GM21723 (cell line): ENCODE measurements around the gene VWCE.

Source experiments
- ATAC-seq: cut with Tn5 transposase; IDR thresholded peaks from one replicate; pipeline ENCODE4 v1.9.1; 2021; ENCODE audit warnings: mild to moderate bottlenecking, moderate library complexity; ENCODE audit not compliant: unreplicated experiment

Gene VWCE

DNA sequence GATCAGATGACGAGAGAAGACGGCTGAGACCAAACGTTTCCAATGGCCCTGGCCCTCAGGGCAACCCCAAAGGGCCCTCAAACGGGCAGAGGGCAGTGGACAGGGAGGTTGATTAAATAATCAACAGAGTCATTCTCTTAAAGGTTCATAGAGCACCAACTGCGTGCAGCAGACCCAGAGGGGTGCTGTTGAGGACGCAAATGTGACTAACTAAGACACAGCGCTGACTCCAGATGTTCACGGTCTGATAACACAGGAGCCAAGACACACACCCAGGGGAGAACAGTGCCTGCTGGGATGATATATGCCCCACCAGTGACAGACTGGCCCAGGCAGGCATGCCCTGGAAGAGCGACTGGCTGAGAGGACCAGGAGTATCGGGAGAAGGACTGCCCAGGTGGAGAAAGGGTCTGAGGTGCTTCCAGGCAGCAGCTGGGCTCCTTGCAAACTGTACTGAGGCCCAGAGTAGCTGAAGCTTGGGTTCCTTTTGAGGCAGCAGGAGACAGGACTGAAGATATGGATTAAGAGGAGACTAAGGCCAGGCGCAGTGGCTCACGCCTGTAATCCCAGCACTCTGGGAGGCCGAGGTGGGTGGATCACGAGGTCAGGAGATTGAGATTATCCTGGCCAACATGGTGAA lies 7.7 kb downstream of the VWCE start:
- ATAC-seq = no peak

DNA sequence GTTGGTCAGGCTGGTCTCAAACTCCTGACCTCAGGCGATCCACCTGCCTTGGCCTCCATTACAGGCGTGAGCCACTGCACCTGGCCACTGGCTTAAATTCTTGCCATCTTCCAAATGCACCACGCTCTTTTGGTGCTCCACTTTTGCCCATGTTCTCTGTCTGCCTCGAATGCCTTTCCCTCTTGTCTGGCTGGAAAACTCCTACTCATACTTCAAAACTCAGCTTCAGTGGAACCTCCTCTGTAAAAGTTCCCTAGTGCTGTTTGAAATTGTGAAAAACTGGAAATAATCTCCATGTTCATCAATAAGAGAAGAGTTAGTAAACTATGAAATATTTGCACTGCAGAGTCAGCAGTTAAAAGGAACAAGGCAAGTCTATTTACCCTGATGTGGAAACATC lies 11.5 kb downstream of the VWCE start:
- no peak for ATAC-seq

DNA sequence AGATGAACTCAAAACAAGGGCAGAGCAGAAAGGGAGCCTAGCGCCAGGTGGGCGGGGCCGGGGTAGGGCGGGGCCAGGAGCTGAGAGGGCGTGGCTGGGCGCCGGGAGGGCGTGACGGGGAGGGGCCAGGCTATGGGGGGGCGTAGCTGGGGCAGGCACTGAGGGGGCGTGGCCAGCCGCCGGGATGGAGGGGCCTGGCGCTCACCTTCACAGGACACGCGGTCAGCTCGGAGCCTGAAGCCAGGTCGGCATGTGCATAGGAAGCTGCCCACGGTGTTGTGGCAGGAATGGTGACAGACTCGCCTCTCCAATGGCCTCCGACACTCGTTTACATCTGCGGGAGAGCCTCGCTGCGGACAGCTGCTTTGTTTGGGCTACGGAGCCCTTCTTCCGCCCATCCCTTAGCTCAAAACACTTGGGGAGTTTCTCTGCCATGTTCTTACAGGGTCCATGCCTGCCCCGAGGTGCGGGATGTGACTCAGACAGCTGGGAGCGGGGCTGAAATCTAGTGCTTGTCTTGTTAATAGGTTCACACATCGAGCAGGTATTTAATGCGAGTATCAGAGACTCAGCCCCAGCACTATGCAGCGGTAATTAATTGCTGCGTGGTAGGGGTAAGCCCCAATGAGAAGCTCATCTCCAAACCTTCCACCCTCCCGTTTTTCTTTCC lies 13.4 kb downstream of the VWCE start:
- ATAC-seq = no peak

DNA sequence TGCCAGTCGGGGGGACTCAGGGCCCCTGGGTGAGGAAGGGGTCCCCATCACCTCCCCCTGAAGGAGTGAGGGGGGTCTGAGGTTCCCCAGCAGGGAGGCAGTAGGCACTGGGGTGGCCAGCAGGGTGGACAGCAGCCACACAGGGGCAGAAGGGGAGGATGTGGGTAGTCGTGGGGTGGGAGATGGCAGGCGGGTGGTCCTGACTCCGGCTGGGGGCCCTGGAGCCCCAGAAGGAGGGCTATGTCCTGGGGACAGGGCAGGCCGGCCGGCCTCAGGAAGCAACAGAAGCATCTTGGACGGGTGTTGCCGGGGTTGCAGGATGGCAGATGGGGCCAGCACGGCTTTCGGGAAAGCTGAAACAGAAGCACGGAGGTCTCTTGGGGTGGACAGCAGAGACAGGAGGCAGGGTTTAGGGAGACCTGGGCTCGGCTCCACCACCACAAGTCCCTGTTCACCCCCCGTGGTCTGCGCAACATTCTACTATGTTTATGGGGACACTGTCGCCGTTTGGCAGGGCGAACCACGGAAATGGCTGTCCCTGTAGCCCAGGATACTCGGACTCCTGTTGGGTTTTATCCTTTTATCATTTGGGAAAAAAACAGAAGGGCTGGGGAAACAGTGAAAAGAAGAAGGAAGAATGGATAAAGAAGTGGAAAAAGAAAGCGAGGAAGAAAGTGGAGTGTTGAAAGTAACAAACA lies 14.1 kb downstream of the VWCE start:
- ATAC-seq = no peak

DNA sequence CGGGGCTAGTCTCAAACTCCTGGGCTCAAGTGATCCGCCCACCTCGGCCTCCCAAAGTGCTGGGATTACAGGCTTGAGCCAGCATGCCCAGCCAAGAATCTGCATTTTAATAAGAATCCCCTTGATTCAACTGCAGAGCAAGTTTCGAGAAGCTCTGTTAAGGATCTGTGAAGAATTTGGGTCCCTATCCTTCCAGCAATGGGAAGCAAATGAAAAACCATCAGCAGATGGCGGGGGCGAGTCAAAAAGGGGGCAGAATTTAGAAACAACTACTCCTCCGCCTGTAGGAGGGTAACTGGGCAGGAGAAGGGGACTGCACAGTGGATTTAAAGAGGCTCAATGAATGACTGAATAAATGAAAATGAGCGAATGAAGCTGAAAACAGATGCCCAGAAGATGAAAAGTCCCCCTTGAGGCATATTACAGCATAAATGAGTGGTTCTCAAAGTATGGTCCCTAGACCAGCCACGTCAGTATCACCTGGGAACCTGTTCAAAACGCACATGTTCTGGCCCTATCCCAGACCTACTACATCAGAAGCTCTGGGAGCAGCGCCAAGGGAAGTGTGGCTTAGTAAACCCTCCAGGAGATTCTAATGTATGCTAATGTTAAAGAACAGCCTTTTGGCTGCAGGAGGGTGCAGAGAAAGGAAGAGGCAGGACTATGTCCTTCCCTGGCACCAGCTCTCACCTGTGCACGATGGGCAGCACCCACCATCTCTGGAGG lies 15.0 kb downstream of the VWCE start:
- ATAC-seq = no peak

DNA sequence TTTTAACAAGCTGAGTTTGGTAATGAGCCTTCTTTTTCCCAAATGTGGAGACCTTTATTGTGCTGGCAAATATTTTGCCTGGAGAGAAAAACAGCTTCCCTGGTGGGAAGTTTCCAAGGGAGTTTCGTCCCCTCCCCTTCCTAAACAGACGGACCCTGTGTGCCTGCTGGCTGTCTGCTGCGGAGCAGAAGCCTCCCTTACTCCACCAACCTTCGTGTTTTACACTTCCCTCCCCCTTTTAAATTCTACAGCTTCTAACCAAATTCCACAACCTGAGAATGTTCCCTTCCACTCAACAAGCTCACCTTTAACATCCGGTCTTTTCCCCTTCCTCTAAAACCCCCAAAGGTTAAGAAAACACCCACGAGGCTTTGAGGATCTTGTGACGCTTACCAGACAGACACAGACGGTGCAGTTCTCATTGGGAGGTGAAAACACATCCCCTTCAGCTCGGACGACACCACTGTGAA lies 17.1 kb downstream of the VWCE start:
- no peak for ATAC-seq

DNA sequence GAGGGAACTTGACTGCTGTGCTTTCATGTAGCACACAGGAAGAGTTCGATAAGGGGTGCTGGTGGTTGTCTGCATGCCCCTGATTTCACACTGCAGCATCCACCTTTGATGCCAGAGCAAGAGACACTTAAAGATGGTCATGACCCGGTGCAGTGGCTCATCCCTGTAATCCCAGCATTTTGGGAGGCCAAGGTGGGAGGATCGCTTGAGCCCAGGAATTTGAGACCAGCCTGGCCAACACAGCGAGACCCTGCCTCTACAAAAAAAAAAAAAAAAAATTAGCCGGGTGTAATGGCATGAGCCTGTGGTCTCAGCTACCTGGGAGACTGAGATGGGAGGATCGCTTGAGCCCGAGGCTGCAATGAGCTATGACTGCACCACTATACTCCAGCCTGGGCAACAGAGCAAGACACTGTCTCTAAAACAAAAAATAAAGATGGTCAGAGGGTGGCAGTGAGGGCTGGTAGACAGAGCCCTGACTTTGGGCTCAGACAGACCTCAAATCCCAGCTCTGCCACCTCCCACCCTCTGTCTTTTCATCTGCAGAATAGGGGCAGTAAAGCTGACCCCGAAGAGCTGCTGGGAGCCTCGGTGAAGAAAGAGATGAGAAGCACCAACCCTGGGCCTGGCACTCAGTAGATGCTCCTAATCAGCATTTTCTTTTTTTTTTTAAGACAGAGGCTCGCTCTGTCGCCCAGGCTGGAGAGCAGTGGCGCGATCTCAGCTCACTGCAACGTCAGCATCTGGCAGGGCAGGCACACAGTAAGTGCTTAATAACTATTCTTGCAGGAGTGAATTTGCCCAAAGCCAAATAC lies 17.7 kb downstream of the VWCE start:
- ATAC-seq = no peak

DNA sequence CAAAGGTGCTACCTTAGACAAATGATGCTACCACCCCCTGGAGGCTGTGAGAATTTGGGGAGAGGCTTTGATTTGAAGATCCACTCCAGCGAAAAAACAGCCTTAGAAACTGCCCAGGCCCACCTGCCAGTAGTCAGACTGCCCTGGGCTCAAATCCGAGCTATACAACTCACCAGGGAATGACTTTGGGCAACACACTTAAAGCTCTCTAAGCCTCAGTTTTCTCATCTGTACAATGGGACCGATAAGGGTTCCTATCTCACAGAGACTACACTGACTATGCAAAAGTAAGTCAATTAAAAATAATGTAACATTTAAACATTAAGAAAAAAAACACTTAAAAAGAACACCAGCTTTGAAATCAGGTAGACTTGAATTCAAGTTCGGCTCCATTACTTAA lies 19.9 kb downstream of the VWCE start:
- ATAC-seq = no peak

DNA sequence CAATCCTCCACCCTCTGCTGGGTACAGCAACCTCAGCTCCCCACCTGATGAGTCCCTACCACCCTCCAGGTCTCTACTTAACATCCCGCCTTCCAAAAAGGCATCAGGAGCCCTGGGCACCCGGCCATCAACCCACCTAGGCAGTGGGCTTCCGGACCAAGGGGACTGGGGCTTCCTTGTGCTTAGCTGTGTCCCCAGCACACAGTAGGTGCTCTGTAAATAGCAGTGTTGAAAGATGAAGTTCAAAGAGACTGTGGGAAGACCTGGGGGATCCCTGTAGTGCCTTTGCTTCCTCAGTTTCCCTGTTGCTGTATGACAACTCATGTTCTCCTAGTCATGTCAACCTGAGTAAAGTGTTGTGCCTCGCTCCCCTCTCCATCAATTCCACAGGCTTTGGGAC lies 21.0 kb downstream of the VWCE start:
- no peak for ATAC-seq

DNA sequence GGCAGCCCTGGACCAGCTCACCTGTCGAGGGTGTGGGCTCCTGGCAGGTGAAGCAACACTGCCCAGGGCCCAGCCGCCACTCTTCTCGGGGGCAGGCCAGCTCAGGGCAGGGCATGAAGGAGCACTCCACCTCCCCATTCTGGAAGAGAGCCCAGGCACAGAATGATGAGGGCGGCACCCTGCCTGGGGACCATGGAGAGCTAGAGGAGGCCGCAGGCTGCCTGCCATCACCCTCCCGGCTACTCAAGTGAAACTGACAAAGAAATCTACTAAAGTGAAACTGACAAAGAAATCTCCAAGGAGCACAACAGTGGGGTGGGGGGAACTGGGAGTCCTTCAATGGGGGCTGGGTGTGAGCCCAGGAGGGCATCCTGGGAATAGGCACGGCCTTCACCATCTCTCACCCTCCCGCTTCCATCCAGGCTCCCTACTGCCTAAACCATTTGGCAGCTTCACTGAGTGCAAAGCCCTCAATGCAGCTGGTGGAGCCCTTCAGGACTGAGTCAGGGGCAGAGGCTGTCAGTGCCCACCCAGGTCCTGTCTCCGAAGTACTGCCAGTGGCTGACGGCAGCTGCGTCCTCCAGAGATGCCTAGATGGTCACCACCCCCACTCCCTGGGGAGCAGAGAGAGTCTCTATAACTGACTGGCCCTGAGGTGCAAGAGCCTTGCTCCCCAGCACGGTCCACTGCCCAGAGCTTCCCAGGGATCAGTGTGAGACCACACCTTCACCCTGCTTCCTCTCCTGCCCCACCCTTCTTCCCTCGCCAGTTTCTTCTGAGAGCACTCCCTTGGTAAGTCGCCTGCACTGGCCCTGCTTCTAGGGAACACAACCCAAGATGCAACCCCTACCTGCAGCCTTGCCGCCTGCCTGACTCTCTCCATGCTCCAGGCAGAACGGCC lies 21.7 kb downstream of the VWCE start:
- ATAC-seq = no peak

DNA sequence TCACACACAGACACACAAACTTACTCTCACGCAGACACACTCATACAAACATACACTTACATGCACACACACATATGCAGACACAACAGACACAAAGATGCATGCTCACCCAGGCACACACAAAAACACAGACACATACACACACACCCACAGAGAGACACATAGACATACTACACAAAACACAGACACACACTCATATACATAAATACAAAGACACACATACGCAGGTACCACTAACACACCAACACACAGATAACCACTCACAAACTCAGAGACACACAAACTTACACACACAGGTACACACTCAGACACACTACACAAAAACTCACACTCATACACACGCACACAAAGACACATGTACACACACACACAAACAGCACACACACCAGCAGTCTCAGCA lies 22.4 kb downstream of the VWCE start:
- no peak for ATAC-seq

DNA sequence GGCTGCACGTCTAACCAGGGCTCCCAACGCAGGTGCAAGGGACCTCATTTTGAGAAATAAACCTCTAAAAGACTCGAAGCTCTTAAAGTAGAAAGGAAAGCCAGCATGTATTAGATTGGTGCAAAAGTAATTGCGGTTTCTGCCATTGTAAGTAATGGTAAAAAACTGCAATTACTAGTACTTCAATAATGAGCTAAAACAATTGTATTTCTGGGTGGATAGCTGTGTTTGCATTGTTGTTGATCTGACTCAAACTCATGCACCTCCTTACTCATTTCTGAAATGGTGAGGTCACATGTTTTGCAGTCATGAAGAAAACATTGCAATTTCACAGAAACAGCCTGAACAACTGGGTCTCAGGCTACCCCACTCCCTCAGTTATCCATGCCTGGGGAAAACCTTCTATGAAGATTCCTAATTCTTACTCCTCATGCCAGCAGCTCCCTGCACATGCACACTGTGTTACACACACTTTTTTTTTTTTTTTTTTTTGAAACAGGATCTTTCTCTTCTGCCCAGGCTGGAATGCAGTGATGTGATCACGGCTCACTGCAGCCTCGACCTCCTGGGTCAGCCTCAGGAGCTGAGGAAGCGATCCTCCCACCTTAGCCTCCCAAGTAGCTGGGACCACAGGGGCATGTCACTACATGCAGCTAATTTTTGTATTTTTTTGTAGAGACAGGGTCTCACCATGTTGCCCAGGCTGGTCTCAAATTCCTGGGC lies 24.6 kb downstream of the VWCE start:
- ATAC-seq = no peak

DNA sequence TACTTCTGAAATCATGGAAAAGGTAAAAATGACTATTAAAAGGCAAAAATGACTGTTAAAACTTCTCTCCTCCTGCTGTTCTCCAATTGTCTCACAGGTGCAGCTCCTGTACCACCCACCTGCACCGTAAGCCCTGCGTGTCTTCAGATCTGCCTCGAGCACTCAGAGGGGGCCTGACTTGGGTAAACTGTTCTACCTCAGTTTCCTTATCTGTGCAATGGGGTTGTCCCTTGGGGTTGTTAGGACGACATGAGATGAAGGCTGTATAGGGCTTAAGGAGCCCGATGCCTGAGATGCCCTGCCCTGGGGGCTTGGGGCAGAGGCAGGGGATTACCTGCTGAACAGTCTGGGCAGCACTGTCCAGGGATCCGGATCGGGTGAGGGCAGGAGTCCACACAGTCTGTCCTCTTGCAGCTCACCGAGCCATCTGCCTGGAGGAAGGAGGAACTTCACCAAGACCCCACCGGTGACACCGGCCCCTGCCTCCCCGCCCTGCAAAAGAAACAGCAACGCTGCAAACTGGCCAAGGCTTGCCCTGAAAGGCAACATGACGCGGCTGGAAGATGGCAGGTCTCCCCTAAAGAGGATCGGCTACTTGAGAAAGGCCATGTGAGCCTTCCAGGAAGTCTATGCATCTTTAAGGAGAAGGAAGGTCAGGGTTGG lies 26.4 kb downstream of the VWCE start:
- no peak for ATAC-seq

DNA sequence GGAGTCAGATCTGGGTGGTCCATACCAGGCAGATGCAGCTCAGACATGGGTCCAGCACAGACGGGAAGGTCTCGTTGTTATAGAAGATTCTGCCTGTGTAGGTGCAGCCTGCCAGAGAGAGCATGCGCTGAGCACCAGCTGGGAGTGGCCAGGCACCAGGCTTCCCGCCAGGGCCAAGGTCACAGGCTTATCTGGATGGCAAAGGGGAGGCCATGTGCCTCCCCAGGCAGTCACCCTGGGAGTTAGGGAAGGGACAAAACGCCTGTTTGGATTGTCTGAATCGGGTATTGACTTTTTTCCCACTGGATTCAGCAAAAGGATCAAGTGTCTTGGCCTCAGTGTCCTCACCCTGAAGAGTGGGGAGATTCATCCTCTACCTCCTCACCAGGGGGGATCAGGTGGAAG lies 27.7 kb downstream of the VWCE start:
- ATAC-seq = no peak

DNA sequence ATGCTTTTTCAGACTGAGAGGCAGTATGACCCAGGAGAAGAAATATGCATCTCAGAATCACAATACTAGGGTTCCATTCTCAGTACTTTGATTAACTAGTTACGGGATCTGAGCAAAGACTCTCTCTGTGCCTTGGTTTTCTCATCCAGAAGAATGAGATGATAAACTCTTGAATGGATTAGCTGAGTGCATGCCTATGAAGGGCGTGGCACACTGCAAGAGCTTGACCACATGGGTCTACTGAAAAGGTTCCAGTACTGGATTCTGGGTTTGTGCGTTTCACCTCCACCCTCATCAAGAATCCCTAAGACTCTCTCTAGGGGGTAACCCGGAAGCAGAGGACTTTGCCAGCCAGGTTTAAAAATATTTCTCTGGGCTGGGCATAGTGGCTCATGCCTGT lies 28.5 kb downstream of the VWCE start:
- ATAC-seq = no peak

DNA sequence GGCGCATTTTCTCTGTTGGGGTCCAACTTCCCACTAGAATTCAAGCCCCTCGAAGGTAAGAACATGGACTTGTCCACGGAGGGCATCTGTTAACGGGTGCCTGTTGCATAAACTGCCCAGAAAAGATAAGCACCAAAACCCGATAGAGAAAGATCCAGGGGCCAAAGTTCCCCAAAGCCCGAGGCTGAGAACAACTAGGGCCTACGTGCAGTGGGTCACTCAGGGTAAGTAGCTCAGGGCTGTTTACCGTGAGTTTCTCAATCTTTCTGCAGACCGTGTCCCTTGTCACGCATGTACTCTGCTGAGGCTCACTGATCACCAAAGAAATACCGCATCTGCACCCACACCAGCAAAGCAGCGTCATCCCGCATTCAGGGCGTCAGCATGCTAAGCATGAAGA lies 29.8 kb downstream of the VWCE start:
- ATAC-seq = no peak

DNA sequence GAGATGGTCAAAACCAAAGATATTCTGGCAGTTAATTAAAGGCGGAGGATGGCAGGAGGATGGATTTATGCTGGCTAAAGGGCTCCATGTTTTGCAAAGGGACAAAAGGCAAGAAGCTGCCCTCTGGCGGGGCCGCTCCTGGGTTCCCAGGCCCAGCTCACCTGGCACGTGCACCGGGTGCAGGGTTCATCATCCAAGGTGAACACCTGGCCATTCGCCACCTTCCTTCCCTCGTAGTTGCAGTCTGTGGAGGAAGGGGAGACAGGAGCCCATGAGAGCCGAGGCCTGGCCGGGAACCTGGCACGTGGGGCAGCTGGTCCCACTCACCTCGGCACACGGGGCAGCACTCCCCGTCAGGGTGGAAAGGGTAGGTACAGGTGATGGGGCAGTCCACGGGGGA lies 30.3 kb downstream of the VWCE start:
- ATAC-seq = no peak

DNA sequence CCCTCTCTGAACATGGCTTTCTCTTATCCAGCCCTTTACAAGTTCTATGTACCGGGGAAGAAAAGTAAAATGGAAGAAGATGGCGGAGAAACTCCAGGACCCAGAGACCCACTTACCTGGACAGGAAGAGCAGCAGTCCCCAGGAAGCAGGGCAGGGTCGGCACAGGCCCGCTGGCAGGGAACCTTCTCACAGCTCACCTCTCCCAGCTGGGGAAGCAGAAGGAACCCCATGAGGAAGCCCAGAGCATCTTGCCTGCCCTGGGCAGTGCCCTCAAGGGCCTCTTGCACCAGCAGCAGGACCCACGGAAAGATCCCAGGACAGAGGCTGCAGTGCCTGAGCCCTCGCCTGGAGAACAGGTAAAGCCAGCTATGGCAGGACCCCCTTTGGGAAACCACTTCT lies 30.7 kb downstream of the VWCE start:
- no peak for ATAC-seq

DNA sequence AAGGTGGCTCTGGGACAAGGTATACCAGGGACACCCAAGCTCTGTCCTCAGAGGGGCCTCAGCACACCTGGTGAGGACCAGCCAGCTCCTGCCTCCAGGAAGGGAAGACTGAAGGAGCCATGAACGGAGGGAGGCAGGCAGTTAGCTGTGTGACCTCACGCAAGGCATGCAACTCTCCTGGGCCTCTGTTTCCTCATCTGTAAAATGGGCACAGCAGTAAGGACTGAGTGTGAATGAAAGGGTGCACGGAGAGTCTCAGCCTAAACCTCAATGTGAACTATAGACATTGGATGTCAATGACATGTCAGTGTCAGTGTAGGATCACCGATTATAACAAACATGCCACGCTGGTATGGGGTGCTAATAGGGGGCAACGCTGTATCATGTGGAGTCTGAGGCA lies 35.8 kb downstream of the VWCE start:
- no peak for ATAC-seq
